RWPE2 (cell line): ENCODE measurements around the gene SELENOH.

Experiments
- ATAC-seq: fragments of 200-7000 bp; cut with Tn5 transposase; 3 replicates; pipeline ENCODE4 v1.9.1; 2021; ENCODE audit warnings: low read depth
- DNase-seq: peaks from one replicate; pipeline ENCODE4 v3.0.0-alpha.2; 2020; ENCODE audit warnings: low spot score
- H3K27ac ChIP-seq: fragments of 450-650 bp; 2 replicates; pipeline ENCODE4 v1.5.1; 2017; ENCODE audit warnings: mild to moderate bottlenecking; ENCODE audit not compliant: poor library complexity, severe bottlenecking
- H3K27me3 ChIP-seq: fragments of 250-450 bp; sonication (Bioruptor Pico); 2 replicates; pipeline ENCODE4 v1.5.1; 2021; ENCODE audit warnings: mild to moderate bottlenecking, moderate library complexity; ENCODE audit not compliant: insufficient read depth, poor library complexity, severe bottlenecking
- H3K36me3 ChIP-seq: fragments of 250-450 bp; sonication (Bioruptor Pico); 2 replicates; pipeline ENCODE4 v1.5.1; 2020; ENCODE audit warnings: low read depth, mild to moderate bottlenecking, moderate library complexity
- H3K4me1 ChIP-seq: fragments of 250-450 bp; sonication (Bioruptor Pico); 2 replicates; pipeline ENCODE4 v1.5.1; 2021; ENCODE audit warnings: mild to moderate bottlenecking, moderate library complexity; ENCODE audit not compliant: insufficient read depth, poor library complexity, severe bottlenecking
- H3K4me3 ChIP-seq: fragments of 250-450 bp; sonication (Bioruptor Pico); 2 replicates; pipeline ENCODE4 v1.5.1; 2021; ENCODE audit warnings: mild to moderate bottlenecking, moderate library complexity; ENCODE audit not compliant: severe bottlenecking
- H3K9me3 ChIP-seq: fragments of 250-450 bp; sonication (Bioruptor Pico); 2 replicates; pipeline ENCODE4 v1.5.1; 2021; ENCODE audit warnings: mild to moderate bottlenecking, moderate library complexity; ENCODE audit not compliant: severe bottlenecking
- TF ChIP-seq, protein P1 (sequence below): fragments of 450-650 bp; IDR thresholded peaks from one replicate; pipeline ENCODE4 v1.5.1; 2017; ENCODE audit warnings: mild to moderate bottlenecking, moderate library complexity; ENCODE audit not compliant: poor library complexity, severe bottlenecking

The SELENOH gene

DNA sequence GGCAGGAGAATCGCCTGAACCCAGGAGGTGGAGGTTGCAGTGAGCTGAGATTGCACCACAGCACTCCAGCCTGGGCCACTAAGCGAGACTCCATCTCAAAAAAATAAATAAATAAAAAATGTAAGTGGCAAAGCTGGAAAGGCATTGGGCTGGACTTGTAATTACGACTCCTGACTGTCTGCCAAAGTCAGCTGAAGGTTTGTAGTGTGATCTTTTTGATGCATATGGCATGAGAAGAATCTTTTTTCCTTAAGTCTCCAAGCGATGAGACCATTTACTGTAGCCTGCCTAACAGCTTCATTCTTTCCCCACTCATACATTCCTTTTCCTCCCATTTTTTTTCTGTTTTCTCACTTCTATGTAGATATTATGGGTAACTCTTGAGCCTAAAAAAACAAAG, 45.1 kb downstream of the SELENOH start:
- Histone ChIP-seq H3K27me3 (no peaks in the 10 kb centered on the region), H3K9me3 (no peaks in the 10 kb centered on the region), H3K27ac (peak overlapping the region; percentile 90), H3K36me3 (peaks cover 25% of the 10 kb centered on the region), H3K4me3 (no peak overlapping the region), H3K4me1 (peaks cover 64% of the 10 kb centered on the region)
- DNase-seq (no peak), ATAC-seq (no peak)
- TF ChIP-seq, protein P1, sequence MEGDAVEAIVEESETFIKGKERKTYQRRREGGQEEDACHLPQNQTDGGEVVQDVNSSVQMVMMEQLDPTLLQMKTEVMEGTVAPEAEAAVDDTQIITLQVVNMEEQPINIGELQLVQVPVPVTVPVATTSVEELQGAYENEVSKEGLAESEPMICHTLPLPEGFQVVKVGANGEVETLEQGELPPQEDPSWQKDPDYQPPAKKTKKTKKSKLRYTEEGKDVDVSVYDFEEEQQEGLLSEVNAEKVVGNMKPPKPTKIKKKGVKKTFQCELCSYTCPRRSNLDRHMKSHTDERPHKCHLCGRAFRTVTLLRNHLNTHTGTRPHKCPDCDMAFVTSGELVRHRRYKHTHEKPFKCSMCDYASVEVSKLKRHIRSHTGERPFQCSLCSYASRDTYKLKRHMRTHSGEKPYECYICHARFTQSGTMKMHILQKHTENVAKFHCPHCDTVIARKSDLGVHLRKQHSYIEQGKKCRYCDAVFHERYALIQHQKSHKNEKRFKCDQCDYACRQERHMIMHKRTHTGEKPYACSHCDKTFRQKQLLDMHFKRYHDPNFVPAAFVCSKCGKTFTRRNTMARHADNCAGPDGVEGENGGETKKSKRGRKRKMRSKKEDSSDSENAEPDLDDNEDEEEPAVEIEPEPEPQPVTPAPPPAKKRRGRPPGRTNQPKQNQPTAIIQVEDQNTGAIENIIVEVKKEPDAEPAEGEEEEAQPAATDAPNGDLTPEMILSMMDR: no peak

DNA sequence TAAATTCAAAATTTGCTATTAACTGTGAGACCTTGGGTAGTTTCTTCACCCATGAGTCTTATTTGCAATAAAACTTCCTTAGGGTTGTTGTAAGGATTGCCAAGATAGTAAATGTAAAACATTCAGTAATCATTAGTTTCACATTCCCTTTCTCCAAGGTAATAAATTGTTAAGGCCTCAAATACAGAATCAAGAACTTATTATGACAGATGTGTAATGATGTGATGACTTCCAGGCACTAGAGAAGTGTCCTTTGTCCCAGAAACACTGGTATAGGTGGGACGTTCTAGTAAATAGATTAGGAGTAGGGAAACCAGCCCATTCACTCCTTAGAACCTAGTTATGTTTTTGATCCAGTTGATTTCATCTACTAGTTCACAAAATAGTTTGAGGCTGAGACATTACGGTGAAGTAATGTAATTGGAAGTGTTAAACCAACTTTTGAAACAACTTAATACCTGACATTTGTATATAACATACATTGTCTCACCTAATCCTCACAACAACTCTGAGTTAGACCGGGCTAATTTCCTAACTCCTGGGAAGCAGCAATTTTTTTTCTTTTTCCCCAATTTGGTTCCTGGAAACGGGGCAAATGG, 45.8 kb downstream of the SELENOH start:
- no peak overlapping the region for H3K4me3 ChIP-seq
- H3K27me3 ChIP-seq: no peaks in the 10 kb centered on the region
- ATAC-seq: no peak
- no peak for DNase-seq
- H3K36me3 ChIP-seq: peaks cover 31% of the 10 kb centered on the region
- H3K9me3 ChIP-seq: no peaks in the 10 kb centered on the region
- H3K4me1 ChIP-seq: peaks cover 64% of the 10 kb centered on the region
- TF ChIP-seq, protein P1: no peak
- H3K27ac ChIP-seq: peak overlapping the region; percentile 90

DNA sequence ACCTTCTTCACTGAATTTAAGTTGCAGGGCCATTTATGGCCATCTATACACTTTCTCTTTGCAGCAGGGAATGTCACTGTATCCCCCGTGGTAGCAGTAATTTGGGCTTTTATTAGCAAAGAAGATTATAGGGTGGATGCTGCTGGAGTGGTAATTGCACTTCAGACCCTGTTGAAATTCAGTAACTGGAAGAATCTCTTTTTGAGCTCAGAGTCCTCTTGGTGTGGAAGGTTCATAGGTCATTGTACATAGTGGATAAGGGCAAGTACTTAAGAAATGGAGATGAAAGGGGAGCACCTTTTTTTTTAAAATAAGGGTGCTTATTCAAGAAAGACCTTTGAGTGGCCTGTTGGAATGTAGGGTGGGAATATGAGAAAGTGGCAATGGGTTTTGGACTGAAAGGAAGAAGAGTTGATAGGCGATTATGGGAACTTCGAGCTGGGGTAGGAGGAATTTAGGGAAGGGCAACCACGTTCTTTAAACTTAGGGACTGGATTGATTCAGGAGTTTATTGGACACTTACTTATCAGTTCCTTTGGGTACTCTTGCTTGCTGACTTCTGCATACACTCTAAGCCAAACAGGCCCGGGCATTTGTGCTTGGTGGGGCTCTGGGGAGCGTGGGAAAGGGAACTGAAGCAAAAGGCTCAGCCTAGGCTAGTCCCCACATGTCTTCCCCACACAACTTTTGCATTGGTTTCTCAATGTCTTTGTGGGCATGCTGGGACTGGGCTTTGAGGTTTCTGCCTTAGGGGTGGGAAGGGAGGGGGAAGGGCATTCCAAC, 46.8 kb downstream of the SELENOH start:
- TF ChIP-seq, protein P1: no peak
- DNase-seq: peak; percentile 91
- ATAC-seq: peak; percentile 91
- Histone ChIP-seq H3K27me3 (no peaks in the 10 kb centered on the region), H3K4me3 (no peak overlapping the region), H3K9me3 (no peaks in the 10 kb centered on the region), H3K36me3 (peaks cover 28% of the 10 kb centered on the region), H3K27ac (peak overlapping the region; percentile 90), H3K4me1 (peaks cover 65% of the 10 kb centered on the region)

DNA sequence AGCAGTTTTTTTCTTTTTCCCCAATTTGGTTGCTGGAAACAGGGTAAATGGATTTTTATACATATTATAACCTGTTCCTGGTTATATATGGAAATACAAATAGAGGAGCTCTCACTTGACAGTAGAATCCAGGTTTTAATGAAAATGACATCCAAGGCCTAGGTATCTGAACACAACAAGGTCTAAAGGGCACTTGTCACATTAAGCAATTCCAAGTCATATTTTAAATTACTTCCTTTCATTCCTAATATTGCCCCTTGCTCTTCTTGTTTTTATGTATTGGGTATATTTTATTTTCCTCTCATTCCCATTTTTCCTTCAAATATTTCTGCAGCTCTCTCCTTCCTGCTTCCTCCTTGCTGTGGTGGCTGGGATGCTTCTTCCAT, 47.4 kb downstream of the SELENOH start:
- no peak for ATAC-seq
- Histone ChIP-seq H3K36me3 (peaks cover 34% of the 10 kb centered on the region), H3K4me3 (no peak overlapping the region), H3K9me3 (no peaks in the 10 kb centered on the region), H3K27me3 (no peaks in the 10 kb centered on the region), H3K27ac (peak overlapping the region; percentile 90), H3K4me1 (peaks cover 68% of the 10 kb centered on the region)
- no peak for DNase-seq
- TF ChIP-seq, protein P1: no peak
